Myocyte (in vitro differentiated cells): ENCODE measurements around the gene C4BPB. TPM values are rescaled to one million over a fixed set of nuclear protein-coding genes. Genes with fewer than 3 reads are reported as not detected.

Source experiments
- DNase-seq: peaks from one replicate; pipeline ENCODE4 v3.0.0-alpha.2; 2012; ENCODE audit warnings: low read depth
- total RNA-seq: library from RNA; depleted of rRNA; stranded (reverse); fragments of >200 nt; gene quantifications from 2 replicates; pipeline ENCODE4 v1.2.3, GENCODE V29; 2014

Gene C4BPB
- total RNA-seq, 1 donor from 2014 or later = not detected

DNA sequence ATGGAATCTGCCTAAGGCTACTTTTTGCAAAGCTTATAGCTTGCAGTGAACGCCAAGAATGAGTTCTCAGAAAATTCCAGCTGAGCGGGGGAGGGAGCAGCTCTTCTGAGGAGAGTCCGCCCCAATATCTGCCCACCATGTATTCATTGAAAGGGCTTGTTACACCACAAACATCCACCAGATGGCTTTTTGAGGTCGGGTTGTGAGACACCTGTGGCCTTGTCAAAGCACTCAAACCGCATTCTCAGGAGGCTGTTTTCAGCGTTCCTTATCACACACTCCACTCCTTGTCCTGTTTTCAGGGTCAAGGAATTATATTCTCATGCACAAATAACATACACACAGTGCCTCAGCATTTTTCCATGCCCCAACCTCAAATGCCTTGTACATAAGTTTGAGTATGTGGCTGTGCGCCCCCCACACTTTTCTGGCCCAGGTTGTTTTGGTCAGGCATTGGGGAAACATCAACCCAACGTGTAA is 3.9 kb upstream of the C4BPB start:
- peak; percentile 88 for DNase-seq

DNA sequence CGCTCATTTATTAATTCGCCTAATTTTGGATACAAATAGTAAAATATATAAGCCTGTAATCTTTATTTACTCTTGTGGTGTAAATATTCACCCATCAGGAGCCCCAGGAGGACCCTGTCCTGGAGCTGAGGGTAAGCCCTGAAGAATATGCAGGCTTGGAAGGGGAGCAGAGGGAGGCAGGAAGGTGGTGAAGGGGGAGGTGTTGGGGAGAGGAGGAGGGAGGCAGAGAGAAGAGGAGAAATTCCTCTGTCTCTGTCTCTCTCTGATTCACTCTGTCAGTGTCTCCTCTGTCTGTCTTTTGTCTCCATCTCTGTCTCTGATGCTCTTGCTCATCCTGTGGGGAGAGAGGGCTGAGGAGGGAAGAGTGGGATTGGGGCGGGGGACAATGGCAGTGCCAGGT is 2.8 kb upstream of the C4BPB start:
- DNase-seq = no peak

DNA sequence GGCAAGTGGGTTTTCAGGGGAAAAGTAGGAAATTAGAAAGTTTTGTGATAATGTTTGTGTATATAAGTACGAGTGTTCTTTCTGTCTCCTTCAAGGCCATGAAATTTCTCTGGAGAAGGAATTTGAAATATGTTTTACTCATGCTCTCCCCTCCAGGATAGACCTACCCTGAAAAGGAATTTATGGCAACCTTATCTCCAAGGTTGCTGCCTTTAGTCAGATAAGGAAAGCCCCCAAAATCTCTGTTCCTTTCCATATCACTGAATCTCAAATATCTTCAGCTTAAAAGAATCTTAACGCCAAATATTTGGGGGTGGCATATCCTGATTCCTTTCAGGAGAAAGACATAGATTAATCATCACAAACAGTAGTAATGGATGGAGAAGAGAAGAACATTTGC is 499 bp upstream of the C4BPB start:
- DNase-seq = no peak

DNA sequence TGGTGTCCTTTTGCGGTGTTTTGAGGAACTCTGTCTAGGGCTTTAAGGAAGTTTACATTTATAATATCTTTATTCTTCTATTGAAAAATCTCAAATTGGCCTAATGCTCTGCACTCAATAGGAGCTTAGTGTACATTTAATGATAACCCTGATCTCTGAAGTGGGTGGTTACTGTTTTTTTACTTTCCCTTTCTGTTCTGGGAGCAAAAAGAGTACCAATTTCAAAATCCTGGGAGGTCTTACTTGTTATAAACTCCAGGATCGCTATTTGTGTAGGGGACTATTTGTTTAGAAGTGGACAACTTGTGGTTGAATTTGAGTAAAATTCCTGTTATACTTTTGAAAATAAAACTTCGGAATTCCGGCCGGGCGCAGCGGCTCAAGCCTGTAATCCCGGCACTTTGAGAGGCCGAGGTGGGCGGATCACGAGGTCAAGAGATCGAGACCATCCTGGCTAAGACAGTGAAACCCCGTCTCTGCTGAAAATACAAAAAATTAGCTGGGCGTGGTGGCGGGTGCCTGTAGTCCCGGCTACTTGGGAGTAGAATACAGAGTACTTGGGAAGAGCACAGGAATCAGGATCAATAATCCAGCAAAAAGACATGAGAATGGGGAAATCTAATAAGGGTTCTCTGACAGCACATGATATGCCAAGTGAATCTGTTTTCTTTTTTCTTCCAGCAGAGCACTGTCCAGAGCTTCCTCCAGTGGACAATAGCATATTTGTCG is 1.1 kb downstream of the C4BPB start:
- no peak for DNase-seq

DNA sequence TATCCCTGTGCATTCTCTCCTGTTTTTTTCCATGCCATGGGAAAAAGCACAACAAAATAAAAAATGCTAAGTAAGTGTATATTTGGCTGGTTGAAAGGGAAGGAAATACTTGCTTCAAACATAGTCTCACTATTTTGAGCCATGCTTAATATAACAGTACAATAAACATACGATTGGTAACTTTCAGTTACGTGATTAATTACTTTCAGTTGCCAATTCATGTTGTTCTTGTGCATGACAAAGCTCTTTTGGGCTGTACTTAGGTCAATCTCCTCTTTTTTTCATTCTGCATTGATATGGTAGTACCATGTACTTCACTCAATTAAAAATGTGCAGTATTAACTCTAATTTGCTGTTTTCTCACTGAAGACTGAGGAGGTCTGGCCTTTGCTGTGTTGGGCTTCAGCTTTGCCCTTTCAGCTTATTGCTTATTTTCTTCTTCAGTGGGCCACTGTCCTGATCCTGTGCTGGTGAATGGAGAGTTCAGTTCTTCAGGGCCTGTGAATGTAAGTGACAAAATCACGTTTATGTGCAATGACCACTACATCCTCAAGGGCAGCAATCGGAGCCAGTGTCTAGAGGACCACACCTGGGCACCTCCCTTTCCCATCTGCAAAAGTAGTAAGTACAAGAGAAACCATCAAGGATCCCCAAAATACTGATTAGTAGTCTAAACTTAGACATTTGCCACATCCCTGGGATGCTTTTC is 2.7 kb downstream of the C4BPB start:
- no peak for DNase-seq

DNA sequence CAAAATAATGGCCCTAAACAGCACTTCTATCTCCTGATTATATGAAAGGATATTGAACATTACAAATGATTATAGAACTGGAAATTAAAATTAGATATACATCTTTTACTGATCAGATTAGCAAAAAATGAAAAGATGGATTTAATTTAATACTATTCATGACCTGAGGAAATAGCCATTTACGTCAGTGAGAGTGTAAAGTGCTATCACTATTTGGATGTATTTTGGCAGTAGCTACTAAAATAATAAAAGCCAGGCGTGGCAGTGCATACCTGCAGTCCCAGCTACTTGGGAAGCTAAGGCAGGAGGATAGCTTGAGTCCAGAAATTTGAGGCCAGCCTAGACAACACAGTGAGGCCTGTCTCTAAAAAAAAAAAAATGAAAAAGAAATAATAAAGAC is 5.3 kb downstream of the C4BPB start:
- no peak for DNase-seq

DNA sequence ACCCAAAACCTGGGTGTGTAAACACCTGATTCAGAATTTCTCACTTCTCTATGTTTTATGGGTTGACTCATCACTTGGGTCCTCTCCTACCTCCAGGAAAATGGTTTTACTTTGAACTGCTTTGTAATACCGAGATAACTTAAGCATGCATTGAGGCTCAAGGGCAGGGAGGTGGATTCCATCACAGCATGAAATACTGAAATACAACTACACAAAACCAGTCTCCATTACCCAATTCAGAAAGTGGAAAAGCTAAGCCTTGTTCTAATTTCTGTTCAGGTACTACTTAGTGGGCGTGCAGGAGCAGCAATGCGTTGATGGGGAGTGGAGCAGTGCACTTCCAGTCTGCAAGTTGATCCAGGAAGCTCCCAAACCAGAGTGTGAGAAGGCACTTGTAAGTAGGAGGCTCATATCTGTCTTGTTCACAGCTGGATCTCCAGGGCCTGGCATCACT is 9.2 kb downstream of the C4BPB start:
- no peak for DNase-seq

DNA sequence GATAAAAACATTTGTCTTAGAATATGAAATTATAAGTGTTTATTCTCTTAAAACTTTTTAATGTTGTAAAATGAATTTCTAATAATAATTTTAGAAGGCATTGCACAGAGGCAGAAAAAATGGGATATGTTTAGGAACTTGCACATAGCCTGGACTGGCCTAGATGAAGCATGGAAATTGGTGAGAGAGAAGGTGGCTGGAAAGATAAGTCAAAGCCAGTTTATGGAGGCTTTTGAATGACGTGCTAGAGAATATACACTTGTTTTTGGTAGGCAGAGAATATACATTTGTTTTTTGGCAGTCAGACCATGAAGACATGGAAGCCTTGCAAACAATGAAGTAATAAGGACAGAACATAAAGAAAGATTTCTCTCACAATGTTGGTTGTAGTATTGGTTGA is 13.1 kb downstream of the C4BPB start:
- no peak for DNase-seq

DNA sequence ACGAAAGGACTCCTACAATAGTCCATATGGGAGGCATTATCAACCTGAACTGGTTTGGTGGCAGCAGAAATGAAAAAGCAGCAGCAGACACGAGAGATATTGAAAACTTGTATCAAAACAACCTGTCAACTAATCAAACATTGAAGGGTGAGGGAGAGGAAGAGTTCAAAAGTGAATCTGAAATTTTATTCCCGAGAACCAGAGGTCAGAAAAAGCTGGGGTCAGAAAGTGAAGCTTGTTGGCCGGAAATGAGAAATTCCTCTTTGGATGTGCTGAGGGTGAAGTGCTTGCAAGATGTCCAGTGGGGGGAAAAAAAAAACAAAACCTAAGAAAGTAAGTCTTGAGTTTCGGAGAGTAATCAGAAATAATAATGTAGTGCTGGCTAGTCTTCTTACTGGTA is 13.5 kb downstream of the C4BPB start:
- DNase-seq = no peak

DNA sequence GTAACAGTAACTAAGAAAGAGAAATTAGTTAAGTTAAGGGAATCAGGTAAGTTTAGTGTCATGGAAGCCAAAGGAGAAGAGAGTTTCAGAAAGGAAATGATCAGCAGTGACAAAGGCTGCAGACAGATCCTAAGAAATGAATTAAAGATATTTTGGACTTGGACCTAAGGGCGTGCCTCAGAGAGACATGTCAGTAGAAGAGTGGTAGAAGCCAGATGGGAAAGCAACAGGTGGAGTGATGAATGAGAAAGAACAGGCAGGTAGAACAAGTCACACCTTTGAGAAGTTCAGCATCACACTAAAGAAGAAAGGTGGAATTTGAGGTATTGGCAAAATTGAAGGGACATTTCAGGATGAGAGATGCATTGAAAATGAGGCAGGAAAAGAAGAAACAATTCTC is 14.0 kb downstream of the C4BPB start:
- DNase-seq = no peak

DNA sequence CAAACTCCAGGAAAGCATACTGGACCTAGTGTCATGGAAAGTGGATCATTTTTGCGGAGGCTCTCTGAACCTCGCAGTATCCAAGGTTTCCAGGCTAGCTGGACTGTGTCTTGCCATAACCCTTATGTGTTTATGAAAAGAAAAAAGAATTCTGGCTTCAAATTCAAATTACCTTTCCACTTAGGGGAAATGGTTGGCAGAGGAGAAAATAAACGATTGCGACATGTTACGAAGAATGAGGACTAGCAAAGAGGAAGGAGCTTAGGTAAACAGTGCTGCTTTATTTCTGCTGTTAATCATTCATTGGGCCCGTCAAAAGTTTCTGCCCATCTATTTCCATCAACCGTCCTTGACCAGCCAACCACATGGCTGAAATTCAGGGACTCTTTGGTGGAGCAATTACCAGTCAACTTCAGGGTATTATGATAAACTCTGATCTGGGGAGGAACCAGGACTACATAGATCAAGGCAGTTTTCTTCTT is 15.3 kb downstream of the C4BPB start, which contains the start of gene C4BPA:
TSS of gene C4BPA (plus strand) at position 342 of the 482 bp plus-strand sequence. CDS start 8,793 bp downstream, outside the sequence.
- DNase-seq = no peak

DNA sequence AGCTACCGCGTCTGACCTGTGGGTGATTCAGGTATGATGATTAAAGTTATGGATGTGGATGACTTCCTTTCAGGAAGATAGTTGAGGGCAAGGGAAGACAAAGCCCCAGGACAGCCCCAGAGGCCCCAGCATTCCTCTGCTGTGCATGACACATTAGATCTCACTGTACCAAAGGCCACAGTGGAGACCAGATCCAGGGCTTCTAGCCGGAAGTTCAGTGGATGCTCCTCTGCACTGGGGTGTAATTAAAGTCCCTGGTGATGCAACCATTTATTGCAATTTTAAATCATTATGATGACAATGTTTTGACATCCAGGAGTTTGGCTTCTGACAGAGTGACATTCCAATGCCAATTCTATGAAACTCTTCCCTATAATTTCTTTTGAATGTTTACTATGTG is 20.3 kb downstream of the C4BPB start:
- DNase-seq = no peak

DNA sequence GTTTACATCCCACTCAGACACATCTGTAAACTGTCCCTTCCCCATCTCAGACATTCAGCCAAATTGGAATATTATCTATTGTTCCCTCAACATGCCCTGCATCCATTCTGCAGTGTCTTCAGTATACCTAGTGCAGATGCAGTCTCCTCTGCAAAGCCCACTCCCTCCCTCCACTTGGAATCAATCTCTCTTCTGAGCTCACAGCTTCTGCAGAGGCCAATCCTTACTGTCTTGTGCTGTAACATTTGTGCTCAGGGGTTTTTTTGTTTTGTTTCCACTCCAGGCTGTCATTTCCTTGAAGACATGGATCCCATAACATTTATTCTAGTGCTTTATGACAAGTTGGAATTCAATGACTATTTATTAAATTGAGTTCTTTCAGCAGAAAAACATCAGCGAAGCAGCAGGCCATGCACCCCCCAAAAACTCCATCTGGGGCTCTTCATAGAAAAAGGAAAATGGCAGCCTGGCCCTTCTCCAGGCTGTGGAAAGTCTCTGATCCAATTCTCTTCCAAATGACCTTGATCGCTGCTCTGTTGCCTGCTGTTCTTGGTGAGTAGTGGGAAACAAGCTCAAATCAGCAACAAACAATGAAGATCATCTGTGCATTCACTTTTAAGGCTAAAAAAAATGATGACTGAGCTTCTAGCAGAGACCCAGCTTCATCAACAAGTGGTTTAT is 24.1 kb downstream of the C4BPB start:
- DNase-seq = no peak

DNA sequence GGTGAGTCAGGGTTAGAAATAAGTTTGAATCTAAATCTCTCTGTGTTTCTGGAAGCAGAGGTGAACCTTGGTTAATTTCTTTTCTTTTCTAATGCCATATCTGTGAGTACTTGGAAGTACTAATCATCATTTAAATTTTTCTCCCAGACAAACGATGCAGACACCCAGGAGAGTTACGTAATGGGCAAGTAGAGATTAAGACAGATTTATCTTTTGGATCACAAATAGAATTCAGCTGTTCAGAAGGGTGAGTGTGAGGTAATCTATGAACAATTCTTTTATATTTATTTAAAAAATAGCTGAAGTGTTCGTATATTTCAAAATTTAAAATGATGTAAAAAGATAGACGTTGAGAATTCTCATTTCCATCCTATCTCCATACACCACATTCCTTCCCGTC is 26.6 kb downstream of the C4BPB start:
- peak; percentile 4 for DNase-seq

DNA sequence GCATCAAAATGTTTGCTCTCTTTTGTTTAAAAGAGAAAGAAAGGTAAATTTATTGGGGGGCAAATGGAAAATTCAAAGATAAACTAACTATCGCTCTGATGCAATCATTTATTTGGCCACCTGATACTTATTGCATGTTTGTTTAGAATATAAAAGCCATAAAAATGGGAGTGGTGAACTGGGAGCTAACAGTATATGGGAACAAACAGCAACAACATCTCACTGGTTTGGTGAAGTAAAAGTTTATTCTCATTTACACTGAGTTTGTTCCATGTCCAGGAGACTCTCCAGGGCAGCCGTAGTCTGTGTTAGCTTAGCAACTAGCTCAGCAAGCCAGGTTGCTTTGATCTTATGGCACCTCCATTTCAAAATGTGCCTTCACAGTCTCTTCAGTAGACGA is 35.7 kb downstream of the C4BPB start:
- DNase-seq = no peak

DNA sequence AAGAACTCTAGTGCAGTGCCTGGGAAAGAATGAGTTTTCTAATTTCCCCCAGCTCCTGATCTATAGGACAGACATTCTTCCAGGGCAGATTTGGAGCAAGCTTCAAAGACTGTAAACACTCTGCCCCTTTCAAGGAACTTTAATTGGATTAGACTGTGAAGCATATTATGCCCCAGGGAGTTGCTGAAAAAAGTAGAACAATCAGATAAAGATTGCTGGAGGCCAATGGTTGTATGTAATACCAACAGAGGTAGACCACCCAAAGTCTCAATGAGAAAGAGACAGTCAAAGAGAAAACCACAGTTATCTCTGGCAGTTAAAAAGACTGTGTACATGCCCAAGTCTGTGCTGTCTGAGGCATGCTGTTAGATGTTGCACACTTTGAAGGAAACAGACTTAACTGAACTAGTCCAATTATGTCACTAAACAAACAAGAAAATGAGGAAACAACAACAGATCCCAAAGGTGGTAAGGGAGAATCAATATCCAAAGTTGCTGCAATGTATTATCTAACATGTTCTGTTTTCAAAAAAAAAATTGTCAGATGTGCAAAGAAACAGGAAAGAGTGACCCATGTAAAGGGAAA is 39.8 kb downstream of the C4BPB start:
- no peak for DNase-seq

DNA sequence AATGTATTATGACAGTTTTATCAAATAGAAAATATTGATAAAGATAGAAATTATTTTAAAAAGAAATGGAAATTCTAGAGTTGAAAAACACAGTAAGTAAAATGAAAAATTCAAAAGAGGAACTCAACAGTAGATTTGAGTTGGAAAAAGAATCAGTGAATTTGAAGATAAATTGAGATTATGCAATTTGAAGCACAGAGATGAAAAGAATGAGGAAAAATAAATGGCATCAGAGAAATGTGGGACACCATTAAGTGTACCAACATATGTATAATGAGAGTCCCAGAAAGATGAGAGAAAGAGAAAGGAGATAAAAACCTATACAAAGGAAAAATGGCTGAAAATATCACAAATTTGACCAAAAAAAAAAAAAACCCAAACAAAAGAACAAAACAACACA is 40.4 kb downstream of the C4BPB start:
- DNase-seq = no peak

DNA sequence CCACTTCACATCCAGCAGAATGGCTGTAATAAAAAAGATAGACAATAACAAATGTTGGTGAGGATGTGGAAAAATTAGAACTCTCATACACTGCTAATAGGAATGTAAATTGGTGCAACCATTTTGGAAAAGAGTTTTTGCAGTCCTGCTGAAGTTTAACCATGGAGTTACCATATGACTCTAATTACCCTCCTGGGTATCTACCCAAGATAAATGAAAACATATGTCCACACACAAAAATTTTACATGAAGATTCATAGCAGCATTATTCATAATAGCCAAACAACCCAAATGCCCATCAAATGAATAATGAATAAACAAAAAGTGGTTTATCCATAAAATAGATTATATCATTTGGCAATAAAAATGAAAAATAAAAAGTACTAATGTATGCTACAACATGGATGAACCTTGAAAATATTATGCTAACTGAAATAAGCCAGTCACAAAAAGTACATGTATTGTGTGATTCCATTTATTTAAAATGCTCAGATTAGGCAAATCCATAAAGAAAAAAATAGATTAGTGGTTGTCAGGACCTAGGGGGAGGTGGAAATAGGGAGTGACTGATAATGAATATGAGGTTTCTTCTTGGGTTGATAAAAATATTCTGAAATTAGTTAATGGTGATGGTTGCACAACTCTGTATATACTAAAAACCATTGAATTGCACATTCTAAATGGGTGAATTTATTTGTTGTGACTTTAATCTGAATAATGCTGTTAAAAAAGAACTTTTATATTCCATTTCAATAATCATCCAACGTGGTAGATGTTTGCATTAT is 41.8 kb downstream of the C4BPB start:
- no peak for DNase-seq

DNA sequence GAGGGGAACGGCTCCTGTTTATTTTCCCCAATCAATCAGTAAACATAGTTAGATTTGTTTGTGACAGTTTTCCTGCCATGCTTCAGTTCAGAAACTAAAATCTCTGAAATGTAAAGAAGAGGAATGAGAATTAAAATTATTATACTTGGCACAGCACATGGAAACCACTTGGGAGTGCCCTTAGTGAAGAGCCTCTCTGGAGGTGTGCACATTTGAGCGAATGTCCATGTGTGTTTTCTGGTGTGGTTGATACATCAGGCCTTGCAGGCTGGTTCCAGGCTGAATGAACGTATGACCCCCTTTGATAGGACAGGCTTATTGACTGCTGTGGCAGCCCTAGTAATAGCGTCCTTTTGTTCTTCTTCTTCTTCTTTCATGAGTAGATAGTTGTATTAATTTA is 42.5 kb downstream of the C4BPB start:
- no peak for DNase-seq

DNA sequence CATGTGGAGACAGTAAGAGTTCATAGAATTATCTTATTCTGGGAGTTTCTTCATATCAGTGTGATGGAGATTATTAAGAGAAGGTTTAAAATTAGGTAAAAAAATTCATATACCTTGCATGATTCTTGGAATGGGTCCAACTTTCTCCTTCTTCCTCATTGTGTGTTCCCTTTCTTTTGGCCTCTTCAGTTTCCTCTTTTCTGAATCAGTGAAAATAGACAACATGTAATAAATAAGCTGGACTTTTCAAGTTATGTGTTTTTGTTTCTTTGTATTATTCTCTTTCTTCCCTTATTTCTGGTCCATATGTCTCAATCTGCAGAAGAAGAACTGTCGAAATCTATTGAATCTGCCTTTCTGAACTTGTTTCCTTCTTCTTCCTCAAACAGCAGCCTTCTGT is 45.9 kb downstream of the C4BPB start:
- DNase-seq = no peak

DNA sequence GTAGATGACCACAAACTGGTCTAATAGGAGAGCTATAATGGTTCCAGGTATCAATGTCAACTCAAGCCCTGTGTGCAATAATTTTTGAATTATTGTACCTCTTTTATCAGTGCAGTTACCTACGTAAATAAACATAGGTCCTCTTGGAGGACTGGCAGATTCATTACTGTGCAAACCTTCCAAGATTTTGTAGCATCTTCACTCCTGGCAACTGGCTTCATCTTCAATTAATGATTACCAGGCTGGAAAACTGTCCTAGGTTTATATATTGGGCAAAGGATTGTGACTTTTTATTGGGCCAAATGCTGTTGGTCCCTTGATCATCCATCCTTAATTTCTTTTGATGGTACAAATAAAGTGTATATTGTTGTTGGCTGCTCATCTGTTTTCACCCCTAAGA is 51.0 kb downstream of the C4BPB start:
- DNase-seq = no peak
